Neural cell (in vitro differentiated cells): ENCODE data around the gene UMAD1.

Source experiments
- CTCF ChIP-seq: fragments of 450-650 bp; IDR thresholded peaks from 2 replicates; pipeline ENCODE4 v1.5.1; 2014; ENCODE audit warnings: antibody characterized with exemption, mild to moderate bottlenecking, moderate library complexity; ENCODE audit not compliant: poor library complexity, severe bottlenecking
- POLR2AphosphoS5 ChIP-seq: IDR thresholded peaks from 2 replicates; pipeline ENCODE4 v1.6.1; 2012
- SMC3 ChIP-seq: fragments of 450-650 bp; conservative IDR thresholded peaks from 2 replicates; pipeline ENCODE4 v1.6.1; 2014; ENCODE audit warnings: antibody characterized with exemption, mild to moderate bottlenecking, moderate library complexity; ENCODE audit not compliant: poor library complexity
- TAF1 ChIP-seq: IDR thresholded peaks from 2 replicates; pipeline ENCODE4 v1.6.1; 2012; ENCODE audit warnings: low read depth

GRCh38 chr7:7738177-7738576, 97.6 kb downstream of the UMAD1 start:
- TF ChIP-seq CTCF, result no peak
- TF ChIP-seq POLR2AphosphoS5, result no peak
- no peak for TF ChIP-seq SMC3
- TF ChIP-seq TAF1, result no peak
